HCT116 (cell line): ENCODE data around the gene ATP13A3. TPM values are rescaled to one million over a fixed set of nuclear protein-coding genes. Genes with fewer than 3 reads are reported as not detected.

ENCODE experiments used
- ATAC-seq: fragments of 200-7000 bp; cut with Tn5 transposase; 2 replicates; pipeline ENCODE4 v1.9.1; 2020; ENCODE audit warnings: mild to moderate bottlenecking, moderate library complexity
- BruUV-seq: library from RNA; stranded (reverse); fragments of 400-500 nt; replicated peaks from 2 replicates; lab custom pipeline; 2021; lab: Mats Ljungman, UMichigan
- CTCF ChIA-PET: fragments of 300-600 bp; sonication (Branson Sonifier 250); formaldehyde crosslinking; loops from one replicate; lab custom pipeline; 2021; ENCODE audit warnings: antibody characterized with exemption; lab: Charles Lee
- POLR2A ChIA-PET: fragments of 300-600, 350-600 bp; sonication (Branson Sonifier 250); formaldehyde crosslinking; loops from one replicate; lab custom pipeline; 2021; ENCODE audit warnings: antibody characterized with exemption; lab: Charles Lee
- RAD21 ChIA-PET, 2 experiments: fragments of 300-600 bp; sonication (Branson Sonifier 250); formaldehyde crosslinking; loops; one replicate each; lab custom pipeline; 2023; ENCODE audit warnings: low total read pairs in 2 of 2; ENCODE audit not compliant: uncharacterized antibody in 2 of 2, unreplicated experiment in 2 of 2, low non-redundant PET in 1 of 2; lab: Charles Lee
- DNase-seq: peaks from one replicate; pipeline ENCODE4 v3.0.0-alpha.2; 2010; ENCODE audit warnings: low read depth, low spot score
- H2AFZ ChIP-seq: fragments of 200-600 bp; shearing (Covaris generic), sonication (generic); 2 replicates; pipeline ENCODE4 v1.6.1; 2017; ENCODE audit warnings: low read depth, mixed run types, mixed read lengths, antibody characterized with exemption, low read length; ENCODE audit not compliant: poor library complexity, severe bottlenecking
- H3K27ac ChIP-seq: 2 replicates; pipeline ENCODE4 v1.5.1; 2012; ENCODE audit warnings: low read depth, low read length
- H3K27me3 ChIP-seq: fragments of 200-600 bp; sonication (generic); 2 replicates; pipeline ENCODE4 v1.6.1; 2016; ENCODE audit warnings: mixed run types, low read length, mixed read lengths; ENCODE audit not compliant: insufficient read depth
- H3K36me3 ChIP-seq, 2 experiments: fragments of 200-500 bp in 1 of 2; fragments of 200-600 bp in 1 of 2; sonication (Bioruptor generic) in 1 of 2; sonication (generic) in 1 of 2; 2 replicates each; pipeline versions ENCODE4 v1.5.1 to v1.6.1; 2014 to 2016; ENCODE audit warnings: low read length in 2 of 2, inconsistent platforms in 1 of 2, mixed read lengths in 1 of 2, mixed run types in 1 of 2; ENCODE audit not compliant: insufficient read depth in 2 of 2, control insufficient read depth in 1 of 2
- H3K4me1 ChIP-seq, 2 experiments: fragments of 200-600 bp in 1 of 2; sonication (generic) in 1 of 2; 2 replicates each; pipeline versions ENCODE4 v1.5.1 to v1.6.1; 2012 to 2017; ENCODE audit warnings: low read length in 2 of 2, inconsistent platforms in 1 of 2, mild to moderate bottlenecking in 1 of 2, mixed read lengths in 1 of 2, mixed run types in 1 of 2, moderate library complexity in 1 of 2; ENCODE audit not compliant: insufficient read depth in 2 of 2, control insufficient read depth in 1 of 2
- H3K4me2 ChIP-seq: fragments of 200-600 bp; sonication (generic); 2 replicates; pipeline ENCODE4 v1.6.1; 2017; ENCODE audit warnings: mixed run types, low read length, mixed read lengths
- H3K4me3 ChIP-seq, 2 experiments: fragments of 200-600 bp in 1 of 2; sonication (generic) in 1 of 2; replicated peaks in 1 of 2; 2 replicates each; pipeline ENCODE4 v1.5.1; 2011 to 2016; ENCODE audit warnings: low read length in 2 of 2, control low read depth in 1 of 2, low read depth in 1 of 2, mild to moderate bottlenecking in 1 of 2, mixed read lengths in 1 of 2, mixed run types in 1 of 2
- H3K79me2 ChIP-seq: fragments of 200-600 bp; sonication (generic); 2 replicates; pipeline ENCODE4 v1.6.1; 2017; ENCODE audit warnings: mild to moderate bottlenecking, mixed run types, low read length, moderate library complexity, mixed read lengths; ENCODE audit not compliant: insufficient read depth
- H3K9ac ChIP-seq: fragments of 200-600 bp; sonication (generic); 2 replicates; pipeline ENCODE4 v1.6.1; 2016; ENCODE audit warnings: low read length, mixed read lengths
- H3K9me2 ChIP-seq: fragments of 200-600 bp; sonication (generic), shearing (Covaris generic); 2 replicates; pipeline ENCODE4 v1.6.1; 2017; ENCODE audit warnings: mixed run types, mild to moderate bottlenecking, moderate library complexity; ENCODE audit not compliant: insufficient read depth
- H3K9me3 ChIP-seq, 2 experiments: fragments of 200-500 bp in 1 of 2; fragments of 200-600 bp in 1 of 2; sonication (Bioruptor generic) in 1 of 2; sonication (generic) in 1 of 2; 2 replicates each; pipeline ENCODE4 v1.6.1; 2014 to 2017; ENCODE audit warnings: low read length in 2 of 2, mixed read lengths in 2 of 2, inconsistent platforms in 1 of 2, low read depth in 1 of 2, mild to moderate bottlenecking in 1 of 2, mixed run types in 1 of 2, moderate library complexity in 1 of 2; ENCODE audit not compliant: control insufficient read depth in 1 of 2, insufficient read depth in 1 of 2
- H4K20me1 ChIP-seq: fragments of 200-600 bp; sonication (generic), shearing (Covaris generic); 2 replicates; pipeline ENCODE4 v1.6.1; 2017; ENCODE audit warnings: mixed run types, mild to moderate bottlenecking, moderate library complexity; ENCODE audit not compliant: insufficient read depth
- ELF1 ChIP-seq: IDR thresholded peaks from 2 replicates; pipeline ENCODE4 v1.6.1; 2012; ENCODE audit warnings: low read depth, borderline replicate concordance
- EZH2 ChIP-seq: fragments of 200-600 bp; sonication (generic); IDR thresholded peaks from 2 replicates; pipeline ENCODE4 v1.6.1; 2017; ENCODE audit warnings: antibody characterized with exemption, mixed run types
- FOSL1 ChIP-seq: IDR thresholded peaks from 2 replicates; pipeline ENCODE4 v1.6.1; 2012; ENCODE audit warnings: low read depth
- JUND ChIP-seq: IDR thresholded peaks from 2 replicates; pipeline ENCODE4 v1.6.1; 2012
- POLR2A ChIP-seq: IDR thresholded peaks from 2 replicates; pipeline ENCODE4 v1.7.0; 2011; ENCODE audit warnings: borderline replicate concordance; ENCODE audit not compliant: insufficient read depth, insufficient read length; ENCODE audit errors: extremely low read depth
- POLR2AphosphoS5 ChIP-seq: IDR thresholded peaks from 2 replicates; pipeline ENCODE4 v1.6.1; 2011; ENCODE audit warnings: mild to moderate bottlenecking, low read depth, low read length, moderate library complexity
- RAD21 ChIP-seq: IDR thresholded peaks from 2 replicates; pipeline ENCODE4 v1.6.1; 2012; ENCODE audit warnings: low read depth, mild to moderate bottlenecking
- SIN3A ChIP-seq: IDR thresholded peaks from 2 replicates; pipeline ENCODE4 v1.6.1; 2012; ENCODE audit warnings: low read depth
- SP1 ChIP-seq: IDR thresholded peaks from 2 replicates; pipeline ENCODE4 v1.6.1; 2012; ENCODE audit warnings: low read depth
- SRF ChIP-seq: IDR thresholded peaks from 2 replicates; pipeline ENCODE4 v1.6.1; 2012; ENCODE audit warnings: low read depth
- TCF7L2 ChIP-seq: IDR thresholded peaks from 2 replicates; pipeline ENCODE4 v1.7.0; 2011; ENCODE audit warnings: borderline replicate concordance, inconsistent platforms; ENCODE audit not compliant: insufficient read depth, insufficient read length; ENCODE audit errors: extremely low read depth
- YY1 ChIP-seq: IDR thresholded peaks from 2 replicates; pipeline ENCODE4 v1.6.1; 2011; ENCODE audit warnings: low read length, low read depth, moderate library complexity, mild to moderate bottlenecking; ENCODE audit not compliant: insufficient replicate concordance; ENCODE audit errors: extremely low read depth
- ZFX ChIP-seq: fragments of 450-650 bp; IDR thresholded peaks from 2 replicates; pipeline ENCODE4 v1.6.1; 2017
- ZNF274 ChIP-seq: fragments of 200-500 bp; sonication (Bioruptor generic); IDR thresholded peaks from 2 replicates; pipeline ENCODE4 v1.6.1; 2014; ENCODE audit warnings: mild to moderate bottlenecking, low read depth, low read length, inconsistent platforms
- intact Hi-C: fragments of 100-400 bp; cut with micrococcal nuclease; formaldehyde crosslinking; loops from 2 replicates; pipeline ENCODE4 v1.10.0; 2022
- total RNA-seq: library from RNA; stranded (reverse); gene quantifications from one replicate; pipeline ENCODE4 v1.2.1, GENCODE V29; 2021; ENCODE audit not compliant: unreplicated experiment
- TF ChIP-seq, protein P1 (sequence below): IDR thresholded peaks from 2 replicates; pipeline ENCODE4 v1.6.1; 2012
- TF ChIP-seq, protein P2 (sequence below): IDR thresholded peaks from 2 replicates; pipeline ENCODE4 v1.6.1; 2011; ENCODE audit warnings: mild to moderate bottlenecking, low read length, moderate library complexity; ENCODE audit not compliant: insufficient replicate concordance; ENCODE audit errors: extremely low read depth
- TF ChIP-seq, protein P3 (sequence below): IDR thresholded peaks from 2 replicates; pipeline ENCODE4 v1.6.1; 2012
- TF ChIP-seq, protein P4 (sequence below), 3 experiments: fragments of 200-600 bp in 1 of 3; sonication (generic) in 1 of 3; IDR thresholded peaks in 2 of 3; conservative IDR thresholded peaks in 1 of 3; 2 replicates each; pipeline ENCODE4 v1.5.1; 2012 to 2017; ENCODE audit warnings: low read depth in 2 of 3, low read length in 2 of 3, antibody characterized with exemption in 1 of 3, borderline replicate concordance in 1 of 3, control low read depth in 1 of 3, mild to moderate bottlenecking in 1 of 3, mixed read lengths in 1 of 3, mixed run types in 1 of 3, moderate library complexity in 1 of 3; ENCODE audit not compliant: insufficient read depth in 1 of 3
- TF ChIP-seq, protein P5 (sequence below): IDR thresholded peaks from 2 replicates; pipeline ENCODE4 v1.6.1; 2012; ENCODE audit warnings: low read depth

The ATP13A3 gene
- total RNA-seq, 1 experiment from 2014 or later, result 139 TPM

DNA sequence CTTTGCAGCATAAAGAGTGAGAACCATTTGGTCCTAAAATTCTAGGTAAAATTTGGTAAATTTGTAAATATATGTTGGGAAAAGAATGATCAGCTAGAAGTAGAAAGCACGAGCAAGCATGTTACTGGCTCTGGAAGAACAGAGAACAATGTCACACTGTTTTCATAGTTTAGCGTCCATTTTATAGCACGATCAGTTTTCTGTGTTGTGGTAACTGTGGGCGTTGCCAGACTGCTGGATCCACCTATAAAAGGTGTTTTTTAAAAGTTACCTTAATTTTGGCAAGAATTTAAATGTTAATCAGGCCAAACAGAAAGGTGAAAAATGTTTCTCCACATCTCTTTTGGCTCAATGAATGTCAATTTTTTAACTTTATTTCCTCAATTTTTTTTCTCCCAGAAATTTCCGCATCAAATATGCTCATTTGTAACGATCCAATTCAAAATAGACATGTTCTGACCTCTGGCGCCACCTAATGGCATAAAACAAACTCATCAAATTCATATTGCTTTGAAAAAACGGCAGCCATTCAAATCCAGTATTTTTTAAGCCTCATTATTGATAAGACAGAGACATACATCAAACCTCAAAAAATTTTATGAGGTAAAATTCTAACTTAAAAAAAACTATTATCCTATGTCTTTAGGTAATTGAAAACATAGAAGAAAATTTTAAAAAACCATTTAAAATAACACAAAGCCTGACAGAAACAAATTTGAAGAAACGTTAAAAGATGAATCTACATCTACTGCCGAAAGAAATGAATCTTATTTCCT, 82.2 kb downstream of the ATP13A3 start:
- no peak overlapping the region for H3K4me2 ChIP-seq
- no peak overlapping the region for H2AFZ ChIP-seq
- intact Hi-C loops, result loop anchor here (1.0 to 10.0 kb wide), 3 partner anchors 71 to 740 kb away; no protein-coding TSS in a partner anchor
- no peaks in the 10 kb centered on the region; a peak in 1 of 4 replicates for H3K4me1 ChIP-seq
- H3K79me2 ChIP-seq, result no peaks in the 10 kb centered on the region
- H4K20me1 ChIP-seq, result no peaks in the 10 kb centered on the region
- H3K9me2 ChIP-seq, result no peaks in the 10 kb centered on the region
- H3K27ac ChIP-seq, result no peak overlapping the region
- ChIA-PET RAD21 (no interaction called here), CTCF (interaction anchor here (0.8 to 0.9 kb wide), 2 partner anchors 55 to 623 kb away, joined by 3 read pairs; no protein-coding TSS in a partner anchor), POLR2A (no interaction called here)
- peaks cover 0 to 7% of the 10 kb centered on the region in 2 experiments; a peak in 1 of 4 replicates for H3K36me3 ChIP-seq
- H3K27me3 ChIP-seq, result no peaks in the 10 kb centered on the region
- DNase-seq, result peak; percentile 49
- no peak overlapping the region for H3K9ac ChIP-seq
- no peak overlapping the region for H3K4me3 ChIP-seq
- no peaks in the 10 kb centered on the region for H3K9me3 ChIP-seq
- BruUV-seq, result TSS peak; percentile 21
- ATAC-seq, result peak; percentile 69
- no peak for TF ChIP-seq EZH2
- TF ChIP-seq, protein P1, sequence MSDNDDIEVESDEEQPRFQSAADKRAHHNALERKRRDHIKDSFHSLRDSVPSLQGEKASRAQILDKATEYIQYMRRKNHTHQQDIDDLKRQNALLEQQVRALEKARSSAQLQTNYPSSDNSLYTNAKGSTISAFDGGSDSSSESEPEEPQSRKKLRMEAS, result no peak
- no peak for TF ChIP-seq TCF7L2
- TF ChIP-seq SRF, result no peak
- TF ChIP-seq, protein P2, sequence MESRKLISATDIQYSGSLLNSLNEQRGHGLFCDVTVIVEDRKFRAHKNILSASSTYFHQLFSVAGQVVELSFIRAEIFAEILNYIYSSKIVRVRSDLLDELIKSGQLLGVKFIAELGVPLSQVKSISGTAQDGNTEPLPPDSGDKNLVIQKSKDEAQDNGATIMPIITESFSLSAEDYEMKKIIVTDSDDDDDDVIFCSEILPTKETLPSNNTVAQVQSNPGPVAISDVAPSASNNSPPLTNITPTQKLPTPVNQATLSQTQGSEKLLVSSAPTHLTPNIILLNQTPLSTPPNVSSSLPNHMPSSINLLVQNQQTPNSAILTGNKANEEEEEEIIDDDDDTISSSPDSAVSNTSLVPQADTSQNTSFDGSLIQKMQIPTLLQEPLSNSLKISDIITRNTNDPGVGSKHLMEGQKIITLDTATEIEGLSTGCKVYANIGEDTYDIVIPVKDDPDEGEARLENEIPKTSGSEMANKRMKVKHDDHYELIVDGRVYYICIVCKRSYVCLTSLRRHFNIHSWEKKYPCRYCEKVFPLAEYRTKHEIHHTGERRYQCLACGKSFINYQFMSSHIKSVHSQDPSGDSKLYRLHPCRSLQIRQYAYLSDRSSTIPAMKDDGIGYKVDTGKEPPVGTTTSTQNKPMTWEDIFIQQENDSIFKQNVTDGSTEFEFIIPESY, result no peak
- TF ChIP-seq FOSL1, result peak; percentile 7; the same call in 1 of the 2 replicates
- TF ChIP-seq, protein P3, sequence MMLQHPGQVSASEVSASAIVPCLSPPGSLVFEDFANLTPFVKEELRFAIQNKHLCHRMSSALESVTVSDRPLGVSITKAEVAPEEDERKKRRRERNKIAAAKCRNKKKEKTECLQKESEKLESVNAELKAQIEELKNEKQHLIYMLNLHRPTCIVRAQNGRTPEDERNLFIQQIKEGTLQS, result no peak
- TF ChIP-seq ZFX, result no peak
- TF ChIP-seq, protein P4, sequence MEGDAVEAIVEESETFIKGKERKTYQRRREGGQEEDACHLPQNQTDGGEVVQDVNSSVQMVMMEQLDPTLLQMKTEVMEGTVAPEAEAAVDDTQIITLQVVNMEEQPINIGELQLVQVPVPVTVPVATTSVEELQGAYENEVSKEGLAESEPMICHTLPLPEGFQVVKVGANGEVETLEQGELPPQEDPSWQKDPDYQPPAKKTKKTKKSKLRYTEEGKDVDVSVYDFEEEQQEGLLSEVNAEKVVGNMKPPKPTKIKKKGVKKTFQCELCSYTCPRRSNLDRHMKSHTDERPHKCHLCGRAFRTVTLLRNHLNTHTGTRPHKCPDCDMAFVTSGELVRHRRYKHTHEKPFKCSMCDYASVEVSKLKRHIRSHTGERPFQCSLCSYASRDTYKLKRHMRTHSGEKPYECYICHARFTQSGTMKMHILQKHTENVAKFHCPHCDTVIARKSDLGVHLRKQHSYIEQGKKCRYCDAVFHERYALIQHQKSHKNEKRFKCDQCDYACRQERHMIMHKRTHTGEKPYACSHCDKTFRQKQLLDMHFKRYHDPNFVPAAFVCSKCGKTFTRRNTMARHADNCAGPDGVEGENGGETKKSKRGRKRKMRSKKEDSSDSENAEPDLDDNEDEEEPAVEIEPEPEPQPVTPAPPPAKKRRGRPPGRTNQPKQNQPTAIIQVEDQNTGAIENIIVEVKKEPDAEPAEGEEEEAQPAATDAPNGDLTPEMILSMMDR (IDR thresholded peaks at IDR 0.05 in 2 of 3, conservative IDR thresholded peaks at IDR 0.05 in 1 of 3; ENCODE audit: borderline replicate concordance in 1 of 3, insufficient read depth in 1 of 3, low read depth in 2 of 3, low read length in 2 of 3), result peak; percentile 50 to 81 (median 64)
- no peak for TF ChIP-seq POLR2A
- TF ChIP-seq JUND, result no peak
- no peak for TF ChIP-seq SP1
- no peak for TF ChIP-seq POLR2AphosphoS5
- no peak for TF ChIP-seq ZNF274
- no peak for TF ChIP-seq ELF1
- TF ChIP-seq RAD21, result peak; percentile 74
- TF ChIP-seq YY1, result peak; percentile 11
- TF ChIP-seq, protein P5, sequence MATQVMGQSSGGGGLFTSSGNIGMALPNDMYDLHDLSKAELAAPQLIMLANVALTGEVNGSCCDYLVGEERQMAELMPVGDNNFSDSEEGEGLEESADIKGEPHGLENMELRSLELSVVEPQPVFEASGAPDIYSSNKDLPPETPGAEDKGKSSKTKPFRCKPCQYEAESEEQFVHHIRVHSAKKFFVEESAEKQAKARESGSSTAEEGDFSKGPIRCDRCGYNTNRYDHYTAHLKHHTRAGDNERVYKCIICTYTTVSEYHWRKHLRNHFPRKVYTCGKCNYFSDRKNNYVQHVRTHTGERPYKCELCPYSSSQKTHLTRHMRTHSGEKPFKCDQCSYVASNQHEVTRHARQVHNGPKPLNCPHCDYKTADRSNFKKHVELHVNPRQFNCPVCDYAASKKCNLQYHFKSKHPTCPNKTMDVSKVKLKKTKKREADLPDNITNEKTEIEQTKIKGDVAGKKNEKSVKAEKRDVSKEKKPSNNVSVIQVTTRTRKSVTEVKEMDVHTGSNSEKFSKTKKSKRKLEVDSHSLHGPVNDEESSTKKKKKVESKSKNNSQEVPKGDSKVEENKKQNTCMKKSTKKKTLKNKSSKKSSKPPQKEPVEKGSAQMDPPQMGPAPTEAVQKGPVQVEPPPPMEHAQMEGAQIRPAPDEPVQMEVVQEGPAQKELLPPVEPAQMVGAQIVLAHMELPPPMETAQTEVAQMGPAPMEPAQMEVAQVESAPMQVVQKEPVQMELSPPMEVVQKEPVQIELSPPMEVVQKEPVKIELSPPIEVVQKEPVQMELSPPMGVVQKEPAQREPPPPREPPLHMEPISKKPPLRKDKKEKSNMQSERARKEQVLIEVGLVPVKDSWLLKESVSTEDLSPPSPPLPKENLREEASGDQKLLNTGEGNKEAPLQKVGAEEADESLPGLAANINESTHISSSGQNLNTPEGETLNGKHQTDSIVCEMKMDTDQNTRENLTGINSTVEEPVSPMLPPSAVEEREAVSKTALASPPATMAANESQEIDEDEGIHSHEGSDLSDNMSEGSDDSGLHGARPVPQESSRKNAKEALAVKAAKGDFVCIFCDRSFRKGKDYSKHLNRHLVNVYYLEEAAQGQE, result no peak
- no peak for TF ChIP-seq SIN3A
